B cell (primary cell): ENCODE data around the gene CALN1. TPM values are rescaled to one million over a fixed set of nuclear protein-coding genes. Genes with fewer than 3 reads are reported as not detected.

Experiments used
- ATAC-seq: fragments of 200-7000 bp; cut with Tn5 transposase; one replicate; pipeline ENCODE4 v1.10.0; 2021; ENCODE audit warnings: low read depth, mild to moderate bottlenecking, moderate number of reproducible peaks, moderate library complexity
- CTCF ChIA-PET: fragments of 350-600 bp; sonication (Branson Sonifier 250); formaldehyde crosslinking; loops from one replicate; lab custom pipeline; 2021; ENCODE audit warnings: antibody characterized with exemption, inconsistent platforms; lab: Charles Lee
- POLR2A ChIA-PET: fragments of 350-600 bp; sonication (Branson Sonifier 250); formaldehyde crosslinking; loops from one replicate; lab custom pipeline; 2021; ENCODE audit warnings: antibody characterized with exemption; lab: Charles Lee
- DNase-seq: peaks from one replicate; pipeline ENCODE4 v3.0.0; 2013
- H2AFZ ChIP-seq: 2 replicates; pipeline ENCODE4 v1.6.1; 2012; ENCODE audit warnings: mild to moderate bottlenecking, low read depth, low read length; ENCODE audit not compliant: insufficient read depth, poor library complexity, severe bottlenecking
- H3K27ac ChIP-seq, 2 donors: 1 replicate in 1 of 2; 2 replicates in 1 of 2; pipeline ENCODE4 v1.5.1; 2012 to 2013; ENCODE audit warnings: low read length in 2 of 2, mild to moderate bottlenecking in 2 of 2, moderate library complexity in 1 of 2
- H3K27me3 ChIP-seq, 4 experiments: fragments of 200-600 bp in 1 of 4; sonication (generic) in 1 of 4; replicated peaks in 1 of 4; 1 replicate in 2 of 4; 2 replicates in 2 of 4; pipeline versions ENCODE4 v1.6.1 to v1.7.0; 2013 to 2016; ENCODE audit warnings: low read length in 3 of 4, mild to moderate bottlenecking in 2 of 4, mixed read lengths in 1 of 4, moderate library complexity in 1 of 4; ENCODE audit not compliant: insufficient read depth in 4 of 4, control insufficient read depth in 3 of 4; ENCODE audit errors: control extremely low read depth in 1 of 4
- H3K36me3 ChIP-seq, 2 experiments: replicated peaks in 1 of 2; 1 replicate in 1 of 2; 2 replicates in 1 of 2; pipeline versions ENCODE4 v1.6.1 to v1.7.1; 2013; ENCODE audit warnings: low read length in 1 of 2; ENCODE audit not compliant: insufficient read depth in 2 of 2, control insufficient read depth in 1 of 2; ENCODE audit errors: control extremely low read depth in 1 of 2, extremely low read depth in 1 of 2
- H3K4me1 ChIP-seq, 2 donors: fragments of 200-600 bp in 1 of 2; sonication (generic) in 1 of 2; 1 replicate in 1 of 2; 2 replicates in 1 of 2; pipeline versions ENCODE4 v1.5.1 to v1.6.1; 2013 to 2017; ENCODE audit warnings: low read length in 2 of 2; ENCODE audit not compliant: control insufficient read depth in 2 of 2, insufficient read depth in 2 of 2
- H3K4me2 ChIP-seq: replicated peaks from 2 replicates; pipeline ENCODE3; 2012; ENCODE audit warnings: mild to moderate bottlenecking, low read depth, low read length; ENCODE audit not compliant: poor library complexity, severe bottlenecking
- H3K4me3 ChIP-seq, 5 experiments: fragments of 200-600 bp in 1 of 5; sonication (generic) in 1 of 5; 1 replicate in 3 of 5; 2 replicates in 2 of 5; pipeline versions ENCODE4 v1.5.1 to v1.7.0; 2011 to 2016; ENCODE audit warnings: low read length in 4 of 5, mild to moderate bottlenecking in 4 of 5, low read depth in 2 of 5, control low read depth in 1 of 5, moderate library complexity in 1 of 5; ENCODE audit not compliant: insufficient read depth in 1 of 5; ENCODE audit errors: control extremely low read depth in 1 of 5, extremely low read depth in 1 of 5
- H3K79me2 ChIP-seq: fragments of 200-600 bp; sonication (generic); one replicate; pipeline ENCODE4 v1.6.0; 2016; ENCODE audit warnings: low read length; ENCODE audit not compliant: control insufficient read depth, insufficient read depth
- H3K9ac ChIP-seq: fragments of 200-600 bp; sonication (generic); 2 replicates; pipeline ENCODE4 v1.6.1; 2017; ENCODE audit warnings: mild to moderate bottlenecking, low read length, moderate library complexity
- H3K9me3 ChIP-seq, 3 donors: one replicate each; pipeline versions ENCODE4 v1.6.1 to v1.7.1; 2013; ENCODE audit warnings: low read length in 2 of 3; ENCODE audit not compliant: control insufficient read depth in 2 of 3, insufficient read depth in 1 of 3; ENCODE audit errors: control extremely low read depth in 1 of 3
- H4K20me1 ChIP-seq: 2 replicates; pipeline ENCODE4 v1.6.0; 2012; ENCODE audit warnings: mild to moderate bottlenecking, low read length; ENCODE audit not compliant: insufficient read depth, control insufficient read depth, poor library complexity, severe bottlenecking
- H3K27ac Mint-ChIP-seq: one replicate; pipeline ENCODE4 v1.8.0; 2021; ENCODE audit warnings: mixed read lengths
- H3K27me3 Mint-ChIP-seq: one replicate; pipeline ENCODE4 v1.8.0; 2021; ENCODE audit warnings: mixed read lengths
- H3K4me1 Mint-ChIP-seq: one replicate; pipeline ENCODE4 v1.8.0; 2021; ENCODE audit warnings: mixed read lengths
- H3K4me3 Mint-ChIP-seq: one replicate; pipeline ENCODE4 v1.8.0; 2021; ENCODE audit warnings: mixed read lengths
- H3K9me3 Mint-ChIP-seq: one replicate; pipeline ENCODE4 v1.8.0; 2022; ENCODE audit warnings: mixed read lengths; ENCODE audit not compliant: insufficient read depth
- CTCF ChIP-seq: fragments of 200-600 bp; IDR thresholded peaks from one replicate; pipeline ENCODE4 v1.8.0; 2022; ENCODE audit warnings: antibody characterized with exemption, mild to moderate bottlenecking
- EZH2 ChIP-seq: IDR thresholded peaks from 2 replicates; pipeline ENCODE4 v1.6.1; 2012; ENCODE audit warnings: borderline replicate concordance, low read depth, mild to moderate bottlenecking, moderate library complexity, low read length; ENCODE audit not compliant: insufficient read depth, poor library complexity, severe bottlenecking
- WGBS: methylation state at CpG from one replicate; pipeline ENCODE4 v1.1.5; 2013; ENCODE audit warnings: missing lambda C conversion rate; ENCODE audit not compliant: insufficient coverage; 5-methylcytosine and 5-hydroxymethylcytosine counted together
- intact Hi-C: fragments of 100-400 bp; cut with micrococcal nuclease; formaldehyde crosslinking; loops from one replicate; pipeline ENCODE4 v1.10.0; 2022
- polyA plus RNA-seq: library from polyadenylated mRNA; depleted of rRNA; stranded (reverse); fragments of >200 nt; gene quantifications from 2 replicates; pipeline ENCODE4 v1.2.3, GENCODE V29; 2012
- total RNA-seq, 2 donors: library from RNA; stranded (reverse); fragments of 120-200 nt in 1 of 2; gene quantifications; 1 replicate in 1 of 2; 2 replicates in 1 of 2; pipeline versions ENCODE4 v1.2.3 to v1.2.4, GENCODE V29; 2013 to 2022

Gene CALN1
- total and polyA plus RNA-seq, 2 donors (not counting 1 experiment from before 2014, with no cell fraction given) = not detected

DNA sequence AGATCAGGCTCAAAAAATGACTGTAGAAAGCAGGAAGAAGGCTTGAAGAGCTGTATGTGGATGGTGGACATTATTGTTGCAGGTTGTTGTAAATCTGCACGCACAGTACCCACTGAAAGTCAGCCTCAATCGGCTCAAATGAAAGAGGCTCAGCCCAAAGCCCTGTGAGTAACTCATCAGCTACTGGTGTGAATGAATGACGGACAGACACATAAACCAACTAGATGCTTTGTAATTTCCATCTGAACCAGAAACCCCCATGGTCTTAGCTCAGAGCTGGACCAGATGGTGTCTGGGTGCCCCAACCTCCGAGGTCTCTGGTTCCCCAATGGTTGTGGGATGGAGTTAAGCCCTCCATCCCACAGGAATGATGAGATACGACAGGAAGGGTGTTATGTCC, 7.4 kb downstream of the CALN1 start:
- 95% methylated on average over 4 of the region's 5 CpGs for WGBS
- CTCF ChIA-PET = no interaction called here

More for the DNA sequence above, 7.4 kb downstream of the CALN1 start:
- H3K9me3 ChIP-seq = peaks cover 0 to 14% (median 0%) of the 10 kb centered on the region in 3 donors
- POLR2A ChIA-PET = no interaction called here
- H3K4me1 Mint-ChIP-seq = no peaks in the 10 kb centered on the region
- H3K27ac ChIP-seq = no peak overlapping the region
- no peaks in the 10 kb centered on the region for H3K4me1 ChIP-seq
- no peak for TF ChIP-seq EZH2
- no peak for TF ChIP-seq CTCF
- peaks cover 0 to 10% (median 0%) of the 10 kb centered on the region in 4 experiments for H3K27me3 ChIP-seq
- intact Hi-C loops = no loop called here
- H3K4me2 ChIP-seq = no peak overlapping the region
- no peak overlapping the region for H3K9ac ChIP-seq
- H3K27ac Mint-ChIP-seq = no peak overlapping the region
- H3K36me3 ChIP-seq = no peaks in the 10 kb centered on the region
- H3K4me3 Mint-ChIP-seq = no peak overlapping the region
- no peak for ATAC-seq
- no peak overlapping the region for H2AFZ ChIP-seq
- no peaks in the 10 kb centered on the region for H4K20me1 ChIP-seq
- H3K4me3 ChIP-seq = no peak overlapping the region
- H3K27me3 Mint-ChIP-seq = peaks cover 29% of the 10 kb centered on the region
- no peak for DNase-seq
- no peaks in the 10 kb centered on the region for H3K79me2 ChIP-seq
- H3K9me3 Mint-ChIP-seq = no peaks in the 10 kb centered on the region
